ENCODE data around the gene MTM1. TPM values are rescaled to one million over a fixed set of nuclear protein-coding genes. Genes with fewer than 3 reads are reported as not detected.

The MTM1 gene
- 10 to 100 TPM in 1 of 2 donors, 1 to 10 TPM in 1; 9.1 to 10.8 TPM for total RNA-seq

DNA sequence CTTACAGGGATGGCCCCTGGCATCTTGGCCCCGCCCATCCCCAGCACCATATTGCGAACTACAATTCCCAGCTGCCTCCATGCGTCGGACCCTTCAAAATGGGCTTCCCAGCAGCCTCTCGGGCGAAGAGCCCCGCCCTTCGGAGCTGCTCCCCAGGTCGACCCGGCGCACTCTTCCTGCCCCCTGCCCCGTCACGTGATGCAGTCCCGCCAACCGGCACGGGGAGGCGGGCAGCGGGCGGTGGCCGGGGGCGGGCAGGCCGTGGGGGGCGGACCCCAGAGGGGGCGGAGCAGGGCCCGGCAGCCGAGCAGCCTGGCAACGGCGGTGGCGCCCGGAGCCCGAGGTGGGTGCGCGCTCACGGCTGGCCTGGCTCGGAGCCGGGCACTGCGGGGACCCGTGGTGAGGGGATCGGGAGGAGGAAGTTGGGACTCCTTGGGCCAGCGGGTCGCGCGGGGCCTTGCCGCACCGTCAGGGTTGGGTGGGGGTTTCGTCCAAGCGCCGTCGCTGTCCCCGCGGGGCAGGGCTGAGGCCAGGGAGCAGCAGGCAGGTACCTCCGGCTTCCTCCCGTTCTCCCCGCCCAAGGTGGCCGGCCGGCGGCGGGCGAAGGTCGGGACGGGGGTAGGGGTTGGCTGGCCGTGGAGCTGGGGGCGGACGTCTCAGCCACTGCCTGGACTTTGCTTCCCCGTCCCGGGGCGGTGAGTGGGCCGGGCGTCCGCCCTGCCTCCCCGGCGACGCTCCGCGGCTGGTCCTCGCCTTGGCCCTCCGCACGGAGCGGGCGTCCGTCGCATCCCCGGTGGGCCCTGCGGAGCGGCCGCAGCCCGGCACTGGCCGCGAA, at the start of gene MTM1:
Gene MTM1 (plus strand): TSS at position 302 of the 835 bp plus-strand sequence. CDS start 23,994 bp downstream, outside the sequence.
- H3K27ac Mint-ChIP-seq = peak within 1 kb of the TSS in 1 of 2 donors; percentile 46
- H3K4me3 Mint-ChIP-seq = peak within 1 kb of the TSS; percentile 77
- no peaks in the 10 kb centered on the region for H3K36me3 Mint-ChIP-seq
- peaks cover 16 to 32% of the 10 kb centered on the region in 2 donors for H3K4me1 Mint-ChIP-seq (ENCODE audit: low read depth in 2 of 2)
- H3K9me3 Mint-ChIP-seq = no peaks in the 10 kb centered on the region
- ATAC-seq = peak; percentile 96
- peaks cover 0 to 17% of the 10 kb centered on the region in 2 donors for H3K27me3 Mint-ChIP-seq
- peak; percentile 93 for DNase-seq (ENCODE audit: low spot score)

DNA sequence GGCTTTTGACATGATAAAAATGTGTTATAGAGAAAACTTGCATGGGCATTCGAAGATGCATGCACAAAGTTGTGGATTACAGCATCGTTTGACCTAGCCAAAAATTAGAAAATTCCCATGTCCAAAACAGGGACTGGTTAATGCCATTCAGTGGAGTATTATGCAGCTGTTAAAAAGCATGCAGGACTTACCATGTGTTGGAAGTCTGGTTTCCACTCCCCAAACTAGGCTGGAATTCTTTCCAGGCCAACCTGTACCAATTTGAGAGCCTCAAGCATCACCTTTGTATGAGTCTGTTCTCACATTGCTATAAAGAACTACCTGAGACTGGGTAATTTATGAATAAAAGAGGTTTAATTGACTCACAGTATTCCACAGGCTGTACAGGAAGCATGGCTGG, 45.9 kb upstream of the MTM1 start:
- Mint-ChIP-seq H3K27me3 (peaks cover 0 to 17% of the 10 kb centered on the region in 2 donors), H3K4me3 (no peak overlapping the region), H3K27ac (no peak overlapping the region), H3K4me1 (ENCODE audit: low read depth in 2 of 2) (no peaks in the 10 kb centered on the region), H3K36me3 (no peaks in the 10 kb centered on the region), H3K9me3 (no peaks in the 10 kb centered on the region)
- DNase-seq (ENCODE audit: low spot score) (no peak), ATAC-seq (no peak)

DNA sequence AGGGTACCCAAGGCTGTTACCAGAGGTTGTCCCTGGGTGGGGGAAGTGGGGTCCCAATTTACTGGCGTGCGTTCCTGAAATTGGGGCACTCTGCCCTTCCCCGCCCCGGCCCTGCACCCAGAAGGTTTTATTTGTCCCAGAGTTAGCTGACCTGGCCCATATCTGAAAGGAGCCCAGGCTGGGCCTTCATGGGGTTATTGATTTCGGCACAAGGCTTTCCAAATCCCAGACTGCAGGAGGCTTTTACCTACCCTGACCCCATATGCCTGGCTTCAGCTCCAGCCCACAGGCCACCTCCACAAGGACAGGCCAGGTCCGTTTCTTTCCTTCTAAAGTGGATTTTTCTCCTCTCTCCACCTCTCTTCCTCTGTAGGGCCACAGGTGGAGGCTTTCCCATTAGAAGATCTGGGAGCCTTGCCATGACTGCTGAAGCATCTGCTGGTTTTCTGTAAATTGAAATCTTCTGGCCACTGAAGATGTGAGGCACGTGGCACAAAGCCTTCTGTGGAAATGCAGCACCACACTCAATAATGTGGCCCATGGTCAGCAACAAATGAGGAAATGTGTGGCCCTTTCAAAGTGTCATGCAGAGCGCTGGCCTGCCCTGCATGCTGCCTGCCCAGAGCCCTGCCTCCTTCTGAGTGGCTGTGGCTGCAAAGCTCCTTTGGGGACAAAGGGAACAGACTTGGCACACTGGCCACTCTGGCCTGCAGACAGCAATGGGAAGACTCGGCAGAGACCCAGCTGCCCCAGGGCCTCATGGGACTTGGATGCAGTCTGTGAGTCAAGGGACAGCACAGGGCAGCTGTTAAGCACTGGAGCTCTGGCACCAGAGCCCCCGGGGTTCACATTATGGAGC, 43.1 kb upstream of the MTM1 start:
- no peak for ATAC-seq

DNA sequence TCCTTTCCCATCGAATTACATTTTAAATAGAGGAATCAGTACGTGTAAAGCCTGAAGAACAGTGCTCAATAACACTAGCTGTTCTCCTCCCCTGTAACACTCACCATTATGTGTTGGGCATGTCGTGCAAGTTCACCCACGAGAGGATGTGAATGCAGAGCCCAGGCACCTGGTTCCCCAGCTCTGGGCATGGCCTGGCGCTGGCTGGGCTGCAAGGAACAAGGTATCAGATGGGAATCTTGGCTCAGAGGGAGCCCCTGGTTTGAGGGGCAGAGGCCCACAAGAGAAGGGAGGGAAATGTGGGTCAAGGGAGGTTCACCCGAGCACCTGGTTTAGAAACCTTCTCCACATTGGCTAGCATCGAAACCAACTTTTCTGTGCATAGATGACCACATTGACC, 41.7 kb upstream of the MTM1 start:
- Mint-ChIP-seq H3K36me3 (no peaks in the 10 kb centered on the region), H3K9me3 (no peaks in the 10 kb centered on the region), H3K4me3 (no peak overlapping the region), H3K27me3 (peaks cover 0 to 9% of the 10 kb centered on the region in 2 donors), H3K4me1 (ENCODE audit: low read depth in 2 of 2) (no peaks in the 10 kb centered on the region), H3K27ac (no peak overlapping the region)
- DNase-seq (ENCODE audit: low spot score) (no peak), ATAC-seq (no peak)

More for the DNA sequence above, 43.1 kb upstream of the MTM1 start:
- Mint-ChIP-seq H3K36me3 (no peaks in the 10 kb centered on the region), H3K4me1 (ENCODE audit: low read depth in 2 of 2) (no peaks in the 10 kb centered on the region), H3K9me3 (no peaks in the 10 kb centered on the region), H3K27me3 (peaks cover 0 to 12% of the 10 kb centered on the region in 2 donors), H3K27ac (no peak overlapping the region), H3K4me3 (no peak overlapping the region)
- no peak for DNase-seq (ENCODE audit: low spot score)

DNA sequence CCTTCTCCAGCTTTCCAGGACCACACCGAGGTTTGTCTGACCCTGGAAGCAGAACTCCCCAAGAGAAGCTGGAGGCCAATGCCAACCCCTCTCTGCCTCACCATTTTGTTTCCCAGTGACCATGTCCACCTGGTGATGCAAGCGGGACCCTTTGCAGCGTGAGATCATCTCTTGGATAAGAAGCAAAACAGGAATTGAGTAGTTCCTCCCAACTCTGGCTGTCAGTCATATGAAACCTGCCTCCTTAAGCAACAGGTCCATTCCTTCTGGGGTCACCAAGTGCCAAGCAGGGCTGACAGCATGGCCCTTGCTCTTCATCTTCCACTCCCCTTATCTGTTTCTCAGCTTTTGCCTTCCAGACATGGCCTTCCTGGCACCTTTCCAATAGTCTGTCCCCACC, 41.3 kb upstream of the MTM1 start:
- Mint-ChIP-seq H3K27me3 (peaks cover 0 to 9% of the 10 kb centered on the region in 2 donors), H3K36me3 (no peaks in the 10 kb centered on the region), H3K4me3 (no peak overlapping the region), H3K4me1 (ENCODE audit: low read depth in 2 of 2) (no peaks in the 10 kb centered on the region), H3K9me3 (no peaks in the 10 kb centered on the region), H3K27ac (no peak overlapping the region)
- no peak for DNase-seq (ENCODE audit: low spot score)
- no peak for ATAC-seq

DNA sequence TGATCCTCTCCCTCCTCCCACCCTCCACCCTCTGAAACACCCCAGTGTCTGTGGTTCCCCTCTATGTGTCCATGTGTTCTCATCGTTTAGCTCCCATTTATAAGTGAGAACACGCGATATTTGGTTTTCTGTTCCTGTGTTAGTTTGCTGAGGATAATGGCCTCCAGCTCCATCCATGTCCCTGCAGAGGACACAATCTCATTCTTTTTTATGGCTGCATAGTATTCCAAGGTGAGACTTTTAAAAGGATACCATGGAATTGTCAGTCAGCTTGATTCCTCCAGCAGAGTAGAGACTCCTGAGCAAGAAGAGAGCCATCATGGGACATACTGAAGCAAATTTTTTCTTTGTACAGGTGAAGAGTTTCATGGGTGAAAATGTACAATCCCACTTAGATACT, 38.8 kb upstream of the MTM1 start:
- ATAC-seq = no peak
- H3K27ac Mint-ChIP-seq = no peak overlapping the region
- no peak for DNase-seq (ENCODE audit: low spot score)
- H3K27me3 Mint-ChIP-seq = peaks cover 0 to 8% of the 10 kb centered on the region in 2 donors
- H3K4me3 Mint-ChIP-seq = no peak overlapping the region
- H3K9me3 Mint-ChIP-seq = peaks cover 7% of the 10 kb centered on the region
- H3K4me1 Mint-ChIP-seq (ENCODE audit: low read depth in 2 of 2) = no peaks in the 10 kb centered on the region
- H3K36me3 Mint-ChIP-seq = peaks cover 11% of the 10 kb centered on the region

DNA sequence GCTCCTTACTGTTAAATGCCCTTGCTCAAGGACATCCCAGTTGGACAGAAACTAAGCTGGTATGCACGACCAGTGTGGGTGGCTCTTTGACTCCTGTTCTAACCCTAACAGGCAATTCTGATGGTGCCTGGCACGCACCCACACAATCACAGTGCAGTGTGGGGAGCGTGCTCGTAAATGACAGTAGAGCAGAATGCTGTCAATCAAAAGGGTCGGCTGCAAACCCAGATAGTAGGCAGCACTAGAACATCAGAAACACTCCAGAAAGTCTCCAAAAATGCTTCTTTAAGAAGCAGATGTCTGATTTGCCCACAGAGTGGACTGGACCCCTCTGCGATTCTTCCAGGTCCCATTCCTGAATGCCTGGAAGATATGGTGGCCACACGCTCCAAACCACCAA, 37.6 kb upstream of the MTM1 start:
- H3K9me3 Mint-ChIP-seq = peaks cover 7% of the 10 kb centered on the region
- H3K4me1 Mint-ChIP-seq (ENCODE audit: low read depth in 2 of 2) = no peaks in the 10 kb centered on the region
- H3K27ac Mint-ChIP-seq = no peak overlapping the region
- peaks cover 0 to 11% of the 10 kb centered on the region in 2 donors for H3K27me3 Mint-ChIP-seq
- ATAC-seq (no peak), DNase-seq (ENCODE audit: low spot score) (no peak)
- H3K4me3 Mint-ChIP-seq = no peak overlapping the region
- H3K36me3 Mint-ChIP-seq = peaks cover 12% of the 10 kb centered on the region

DNA sequence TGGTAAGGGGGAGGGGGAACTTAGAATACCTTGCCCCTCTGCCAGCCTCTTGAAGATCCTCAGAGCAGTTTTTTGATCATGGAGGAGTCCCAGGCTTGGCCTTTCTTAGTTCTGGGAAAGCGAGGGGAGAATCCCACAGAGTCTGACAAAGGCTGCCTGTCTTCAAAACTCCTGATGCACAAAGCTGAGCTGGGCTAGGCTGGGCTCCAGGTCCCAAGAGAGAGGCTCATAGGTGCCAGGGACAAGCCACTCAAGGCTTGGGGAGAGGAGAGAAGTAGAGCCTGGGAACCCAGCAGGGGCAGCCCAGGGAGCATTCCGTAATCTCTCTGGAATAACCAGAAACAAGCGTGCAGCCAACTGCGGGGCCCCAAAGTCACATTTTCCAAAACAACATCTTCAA, 37.0 kb upstream of the MTM1 start:
- H3K27me3 Mint-ChIP-seq = peaks cover 0 to 11% of the 10 kb centered on the region in 2 donors
- DNase-seq (ENCODE audit: low spot score) = no peak
- H3K27ac Mint-ChIP-seq = no peak overlapping the region
- no peak overlapping the region for H3K4me3 Mint-ChIP-seq
- H3K36me3 Mint-ChIP-seq = peaks cover 17% of the 10 kb centered on the region
- no peaks in the 10 kb centered on the region for H3K4me1 Mint-ChIP-seq (ENCODE audit: low read depth in 2 of 2)
- peaks cover 12% of the 10 kb centered on the region for H3K9me3 Mint-ChIP-seq
- no peak for ATAC-seq

DNA sequence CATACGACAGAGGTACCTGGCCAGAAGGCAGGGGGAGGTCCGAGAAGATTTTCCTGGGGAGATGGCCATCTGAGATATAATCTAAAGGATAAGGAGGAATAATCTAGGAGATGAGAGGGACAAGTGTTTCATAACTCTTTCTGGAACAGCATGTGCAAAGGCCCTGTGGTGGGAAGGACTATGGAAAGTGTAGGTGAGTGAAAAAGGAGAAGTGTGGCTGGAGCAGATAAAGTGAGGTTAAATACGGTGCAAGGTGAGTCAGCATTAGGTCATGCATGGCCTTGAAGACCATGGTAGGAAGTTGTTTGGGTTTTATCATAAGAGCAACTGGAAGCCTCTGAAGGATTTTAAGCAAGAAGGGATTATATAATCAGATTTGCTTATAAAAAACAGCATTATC, 34.6 kb upstream of the MTM1 start:
- Mint-ChIP-seq H3K27me3 (peaks cover 0 to 11% of the 10 kb centered on the region in 2 donors), H3K36me3 (peaks cover 17% of the 10 kb centered on the region), H3K4me3 (no peak overlapping the region), H3K4me1 (ENCODE audit: low read depth in 2 of 2) (no peaks in the 10 kb centered on the region), H3K9me3 (peaks cover 12% of the 10 kb centered on the region), H3K27ac (no peak overlapping the region)
- DNase-seq (ENCODE audit: low spot score) = no peak
- no peak for ATAC-seq

DNA sequence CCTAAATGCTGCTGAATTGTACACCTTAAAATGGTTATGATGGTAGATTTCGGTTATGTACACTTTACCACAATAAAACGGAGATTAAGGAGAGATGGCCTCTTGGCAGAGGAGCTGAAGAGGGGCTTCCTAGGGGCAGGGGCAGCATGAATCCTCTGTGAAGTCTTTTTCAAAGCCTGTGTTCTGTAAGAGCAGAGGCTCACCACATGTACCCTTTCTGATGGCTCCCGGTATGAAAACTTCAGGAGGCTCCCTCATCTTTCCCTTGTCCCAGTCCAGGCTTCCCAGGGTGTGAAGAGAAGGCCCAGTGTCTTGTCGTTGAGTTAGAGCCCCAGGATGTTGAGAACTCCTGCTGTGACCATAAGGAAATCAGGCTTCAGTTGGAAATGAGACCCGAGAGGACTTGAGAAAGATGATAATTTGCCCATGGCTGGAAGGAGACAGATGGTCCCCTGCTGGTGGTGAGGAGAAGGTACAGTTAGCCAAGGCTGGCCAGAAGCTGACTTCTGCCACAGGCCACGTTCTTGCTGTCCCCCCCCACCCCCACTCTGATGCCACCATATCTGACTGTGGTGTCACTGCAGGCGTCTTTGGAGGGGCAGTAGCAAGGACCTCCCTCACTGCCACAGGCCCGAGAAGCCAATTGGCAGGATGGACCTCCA, 31.8 kb upstream of the MTM1 start:
- no peak for ATAC-seq
- Mint-ChIP-seq H3K4me3 (no peak overlapping the region), H3K9me3 (peaks cover 12% of the 10 kb centered on the region), H3K27ac (no peak overlapping the region), H3K27me3 (peaks cover 0 to 11% of the 10 kb centered on the region in 2 donors), H3K36me3 (peaks cover 17% of the 10 kb centered on the region), H3K4me1 (ENCODE audit: low read depth in 2 of 2) (no peaks in the 10 kb centered on the region)
- DNase-seq (ENCODE audit: low spot score) = no peak

DNA sequence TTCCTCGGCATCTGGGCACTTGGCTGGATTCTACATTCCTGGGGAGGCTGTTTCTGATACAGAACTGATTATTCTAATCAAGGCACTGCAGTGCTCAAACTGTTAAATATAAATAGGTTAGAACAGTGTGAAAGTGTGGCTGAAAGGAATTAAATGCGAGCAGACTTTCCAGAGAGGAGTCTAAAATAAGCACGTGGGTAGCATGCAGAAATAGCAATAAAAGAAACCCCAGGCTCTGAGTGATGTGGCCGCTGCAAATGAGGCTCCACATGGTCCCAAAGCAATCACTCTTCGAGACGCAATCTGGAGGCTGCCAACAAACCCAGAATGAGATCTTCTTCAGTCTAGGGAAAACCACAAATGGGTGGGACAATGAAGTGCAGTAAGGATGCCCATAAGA, 30.6 kb upstream of the MTM1 start:
- Mint-ChIP-seq H3K36me3 (peaks cover 17% of the 10 kb centered on the region), H3K27me3 (peaks cover 0 to 15% of the 10 kb centered on the region in 2 donors), H3K4me1 (ENCODE audit: low read depth in 2 of 2) (no peaks in the 10 kb centered on the region), H3K27ac (no peak overlapping the region), H3K9me3 (peaks cover 12% of the 10 kb centered on the region), H3K4me3 (no peak overlapping the region)
- DNase-seq (ENCODE audit: low spot score) (no peak), ATAC-seq (no peak)

DNA sequence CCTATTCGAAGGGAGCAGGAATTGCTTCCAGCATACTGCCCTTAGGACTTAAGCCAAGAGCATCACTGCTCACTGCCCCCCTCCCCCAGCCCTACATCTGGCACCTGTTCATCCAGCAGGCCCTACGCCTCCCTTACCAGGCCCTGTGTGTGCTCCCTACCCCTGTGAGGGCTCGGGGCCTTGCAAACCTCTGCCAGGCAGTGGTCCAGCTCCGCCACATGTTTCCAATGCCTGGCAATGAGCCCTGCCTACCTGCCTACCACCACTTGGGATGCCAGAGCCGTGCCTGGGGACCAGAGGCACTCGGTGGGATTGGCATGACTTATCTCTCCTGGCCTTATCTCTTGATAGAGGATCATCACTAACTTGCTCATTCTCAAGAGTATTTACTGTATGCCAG, 27.5 kb upstream of the MTM1 start:
- DNase-seq (ENCODE audit: low spot score) (no peak), ATAC-seq (no peak)
- Mint-ChIP-seq H3K4me3 (no peak overlapping the region), H3K36me3 (peaks cover 4% of the 10 kb centered on the region), H3K9me3 (peaks cover 4% of the 10 kb centered on the region), H3K27me3 (peaks cover 0 to 4% of the 10 kb centered on the region in 2 donors), H3K27ac (no peak overlapping the region), H3K4me1 (ENCODE audit: low read depth in 2 of 2) (peaks cover 5 to 8% of the 10 kb centered on the region in 2 donors)

DNA sequence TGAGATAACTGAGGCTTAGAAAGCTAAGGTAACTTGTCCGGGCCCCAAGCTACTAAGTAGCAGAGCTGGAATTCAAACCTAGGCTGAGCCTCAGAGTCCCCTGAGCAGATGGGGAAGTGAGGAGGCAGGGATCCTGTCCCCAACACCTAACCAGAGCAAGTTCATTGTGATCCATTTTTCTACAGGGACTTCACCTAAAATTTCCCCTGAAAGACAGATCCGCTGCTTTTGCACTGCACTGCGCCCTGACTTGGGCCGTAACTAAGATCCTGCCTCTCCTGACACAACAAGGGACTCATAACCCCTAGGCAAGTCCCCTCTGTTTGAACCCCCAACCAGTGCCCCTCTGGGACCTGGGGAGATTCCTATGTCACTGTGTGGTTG, 25.6 kb upstream of the MTM1 start:
- Mint-ChIP-seq H3K9me3 (no peaks in the 10 kb centered on the region), H3K27ac (no peak overlapping the region), H3K27me3 (peaks cover 0 to 4% of the 10 kb centered on the region in 2 donors), H3K4me1 (ENCODE audit: low read depth in 2 of 2) (peaks cover 14 to 19% of the 10 kb centered on the region in 2 donors), H3K36me3 (no peaks in the 10 kb centered on the region), H3K4me3 (no peak overlapping the region)
- DNase-seq (ENCODE audit: low spot score) (no peak), ATAC-seq (no peak)
